ENCODE measurements around the gene ESYT1.
"Not testable (repeated sequence)": the region's sequence is repeated elsewhere in the genome, so short reads cannot be mapped to it uniquely, and the experiment has no call there.

Gene ESYT1

GRCh38 chr12:56104815-56105608 is 23.1 kb upstream of the ESYT1 start:
- DNase-seq: no peak

- DNase-seq: no peak
Observed at GRCh38 chr12:56105609-56105902, 22.5 kb upstream of the ESYT1 start.

GRCh38 chr12:56107242-56107641 is 20.8 kb upstream of the ESYT1 start:
- no peak for DNase-seq

- DNase-seq: no peak
Observed at GRCh38 chr12:56110571-56110970, 17.5 kb upstream of the ESYT1 start.

- DNase-seq: no peak
Observed at GRCh38 chr12:56114084-56114483, 14.0 kb upstream of the ESYT1 start.

GRCh38 chr12:56115329-56115728 is 12.7 kb upstream of the ESYT1 start:
- no peak for DNase-seq

- peak; percentile 91 for DNase-seq
Observed at GRCh38 chr12:56116267-56117081, 11.6 kb upstream of the ESYT1 start, which contains the start of gene RPL41. Gene RPL41, plus strand, starts transcription at chr12:56116633.

GRCh38 chr12:56117082-56117706 is 10.9 kb upstream of the ESYT1 start:
- not testable (repeated sequence) for DNase-seq

- peak; percentile 99 for DNase-seq
Observed at GRCh38 chr12:56117778-56118687, 10.0 kb upstream of the ESYT1 start, which contains the start of gene ZC3H10. Gene ZC3H10, plus strand, starts transcription at chr12:56118266. Its CDS starts 2,297 bp downstream, at chr12:56120563.

- DNase-seq: no peak
Observed at GRCh38 chr12:56118688-56119357, 9.2 kb upstream of the ESYT1 start.

GRCh38 chr12:56119361-56119796 is 8.7 kb upstream of the ESYT1 start:
- DNase-seq: peak; percentile 59

- DNase-seq: no peak
Observed at GRCh38 chr12:56120158-56120846, 7.8 kb upstream of the ESYT1 start.

- DNase-seq: no peak
Observed at GRCh38 chr12:56121204-56121870, 6.7 kb upstream of the ESYT1 start.

GRCh38 chr12:56122637-56123036 is 5.4 kb upstream of the ESYT1 start:
- no peak for DNase-seq

- DNase-seq: no peak
Observed at GRCh38 chr12:56124133-56124532, 3.9 kb upstream of the ESYT1 start.

GRCh38 chr12:56126732-56127239 is 1.3 kb upstream of the ESYT1 start:
- DNase-seq: no peak

- no peak for DNase-seq
Observed at GRCh38 chr12:56127485-56127887, 581 bp upstream of the ESYT1 start.

GRCh38 chr12:56128670-56129205 is 671 bp downstream of the ESYT1 start:
- no peak for DNase-seq

GRCh38 chr12:56129206-56129941 is 1.3 kb downstream of the ESYT1 start:
- DNase-seq: no peak
